HEK293 (cell line): Measurements from ENCODE around the gene SUPT3H.

ENCODE experiments used
- CTCF ChIA-PET: fragments of 350-600 bp; formaldehyde crosslinking; extraction: SDS; loops from one replicate; lab custom pipeline; 2021; ENCODE audit warnings: antibody characterized with exemption; lab: Yijun Ruan, JAX
- POLR2A ChIA-PET: fragments of 300-600 bp; formaldehyde crosslinking; extraction: SDS; loops from one replicate; lab custom pipeline; 2020; ENCODE audit warnings: antibody characterized with exemption, inconsistent platforms; lab: Yijun Ruan, JAX
- H3K27ac ChIP-seq: fragments of 200-500 bp; sonication (Bioruptor generic); 2 replicates; pipeline ENCODE4 v1.5.1; 2014; ENCODE audit warnings: low read depth, low read length, control low read depth, inconsistent platforms; ENCODE audit errors: extremely low read depth
- H3K36me3 ChIP-seq, 2 experiments: fragments of 200-500 bp in 1 of 2; sonication (Bioruptor generic) in 1 of 2; 1 replicate in 1 of 2; 2 replicates in 1 of 2; pipeline ENCODE4 v1.5.1; 2014 to 2017; ENCODE audit warnings: inconsistent platforms in 2 of 2, low read length in 2 of 2; ENCODE audit not compliant: control insufficient read depth in 2 of 2, insufficient read depth in 1 of 2
- H3K4me1 ChIP-seq: fragments of 200-500 bp; sonication (Bioruptor generic); 2 replicates; pipeline ENCODE4 v1.5.1; 2014; ENCODE audit warnings: mild to moderate bottlenecking, low read length, inconsistent platforms; ENCODE audit not compliant: control insufficient read depth, insufficient read depth
- H3K4me3 ChIP-seq: 2 replicates; pipeline ENCODE4 v1.5.1; 2011; ENCODE audit warnings: low read depth, mild to moderate bottlenecking, control low read depth, low read length, moderate library complexity
- H3K9me3 ChIP-seq: fragments of 200-500 bp; sonication (Bioruptor generic); 2 replicates; pipeline ENCODE4 v1.5.1; 2014; ENCODE audit warnings: low read depth, low read length, inconsistent platforms; ENCODE audit not compliant: control insufficient read depth, insufficient read depth
- BCL11A ChIP-seq: fragments of 450-650 bp; formaldehyde crosslinking; IDR thresholded peaks from 2 replicates; pipeline ENCODE4 v1.5.1; 2016; ENCODE audit warnings: low read depth, missing biosample characterization, missing genetic modification characterization
- BCL11B ChIP-seq: fragments of 450-650 bp; formaldehyde crosslinking; IDR thresholded peaks from 2 replicates; pipeline ENCODE4 v1.5.1; 2016; ENCODE audit warnings: low read depth, missing biosample characterization, missing genetic modification characterization
- HOXA7 ChIP-seq: sonication (generic); formaldehyde crosslinking; IDR thresholded peaks from 2 replicates; pipeline ENCODE4 v1.8.1; 2022; ENCODE audit warnings: missing genetic modification reagents, borderline replicate concordance
- HOXD13 ChIP-seq: sonication (generic); formaldehyde crosslinking; IDR thresholded peaks from 2 replicates; pipeline ENCODE4 v1.8.0; 2022; ENCODE audit warnings: missing genetic modification reagents, borderline replicate concordance
- KLF1 ChIP-seq: fragments of 450-650 bp; formaldehyde crosslinking; IDR thresholded peaks from 2 replicates; pipeline ENCODE4 v1.5.1; 2016; ENCODE audit warnings: missing biosample characterization, missing genetic modification characterization
- KLF17 ChIP-seq: fragments of 450-650 bp; formaldehyde crosslinking; IDR thresholded peaks from 2 replicates; pipeline ENCODE4 v1.5.1; 2016; ENCODE audit warnings: missing biosample characterization, missing genetic modification characterization
- KLF8 ChIP-seq: fragments of 450-650 bp; formaldehyde crosslinking; IDR thresholded peaks from 2 replicates; pipeline ENCODE4 v1.5.1; 2016; ENCODE audit warnings: missing biosample characterization, missing genetic modification characterization
- TRIM28 ChIP-seq: IDR thresholded peaks from 2 replicates; pipeline ENCODE4 v1.6.1; 2011; ENCODE audit warnings: low read length, control low read depth, borderline replicate concordance
- ZBTB10 ChIP-seq: fragments of 450-650 bp; formaldehyde crosslinking; IDR thresholded peaks from 2 replicates; pipeline ENCODE4 v1.5.1; 2016; ENCODE audit warnings: missing biosample characterization, missing genetic modification characterization
- ZBTB21 ChIP-seq: fragments of 450-650 bp; formaldehyde crosslinking; IDR thresholded peaks from 2 replicates; pipeline ENCODE4 v1.5.1; 2017; ENCODE audit warnings: missing biosample characterization, missing genetic modification characterization
- ZNF221 ChIP-seq: fragments of 450-650 bp; formaldehyde crosslinking; IDR thresholded peaks from 2 replicates; pipeline ENCODE4 v1.5.1; 2017; ENCODE audit warnings: missing biosample characterization, missing genetic modification characterization, borderline replicate concordance
- ZNF239 ChIP-seq: fragments of 450-650 bp; formaldehyde crosslinking; IDR thresholded peaks from 2 replicates; pipeline ENCODE4 v1.5.1; 2016; ENCODE audit warnings: missing biosample characterization, missing genetic modification characterization
- ZNF24 ChIP-seq: fragments of 450-650 bp; formaldehyde crosslinking; IDR thresholded peaks from 2 replicates; pipeline ENCODE4 v1.5.1; 2016; ENCODE audit warnings: missing biosample characterization, missing genetic modification characterization
- ZNF280D ChIP-seq: fragments of 450-650 bp; formaldehyde crosslinking; IDR thresholded peaks from 2 replicates; pipeline ENCODE4 v1.5.1; 2016; ENCODE audit warnings: missing biosample characterization, missing genetic modification characterization
- ZNF354C ChIP-seq: fragments of 450-650 bp; formaldehyde crosslinking; IDR thresholded peaks from 2 replicates; pipeline ENCODE4 v1.5.1; 2016; ENCODE audit warnings: missing biosample characterization, missing genetic modification characterization, low read depth, borderline replicate concordance
- ZNF398 ChIP-seq: fragments of 450-650 bp; formaldehyde crosslinking; IDR thresholded peaks from 2 replicates; pipeline ENCODE4 v1.5.1; 2017; ENCODE audit warnings: missing biosample characterization, missing genetic modification characterization
- ZNF518A ChIP-seq: fragments of 450-650 bp; formaldehyde crosslinking; conservative IDR thresholded peaks from 2 replicates; pipeline ENCODE4 v1.5.1; 2016; ENCODE audit warnings: low read depth, missing biosample characterization, missing genetic modification characterization
- ZNF549 ChIP-seq: fragments of 450-650 bp; IDR thresholded peaks from 2 replicates; pipeline ENCODE4 v1.5.1; 2018; ENCODE audit warnings: missing biosample characterization, missing genetic modification characterization, mild to moderate bottlenecking, inconsistent platforms, moderate library complexity
- ZNF600 ChIP-seq: fragments of 450-650 bp; formaldehyde crosslinking; IDR thresholded peaks from 2 replicates; pipeline ENCODE4 v1.5.1; 2016; ENCODE audit warnings: missing biosample characterization, missing genetic modification characterization
- ZNF626 ChIP-seq: fragments of 450-650 bp; sonication (Bioruptor Pico); formaldehyde crosslinking; IDR thresholded peaks from 2 replicates; pipeline ENCODE4 v1.5.1; 2018; ENCODE audit warnings: missing biosample characterization, missing genetic modification characterization, inconsistent platforms
- ZNF660 ChIP-seq: fragments of 450-650 bp; IDR thresholded peaks from 2 replicates; pipeline ENCODE4 v1.5.1; 2018; ENCODE audit warnings: missing biosample characterization, mild to moderate bottlenecking, missing genetic modification characterization
- ZNF747 ChIP-seq: fragments of 450-650 bp; formaldehyde crosslinking; IDR thresholded peaks from 2 replicates; pipeline ENCODE4 v1.5.1; 2016; ENCODE audit warnings: missing biosample characterization, missing genetic modification characterization
- ZNF768 ChIP-seq: fragments of 450-650 bp; formaldehyde crosslinking; IDR thresholded peaks from 2 replicates; pipeline ENCODE4 v1.5.1; 2018; ENCODE audit warnings: missing biosample characterization, mild to moderate bottlenecking, missing genetic modification characterization
- ZSCAN23 ChIP-seq: fragments of 450-650 bp; formaldehyde crosslinking; IDR thresholded peaks from 2 replicates; pipeline ENCODE4 v1.5.1; 2016; ENCODE audit warnings: missing biosample characterization, missing genetic modification characterization

SUPT3H gene

GRCh38 chr6:45192556-45192955 lies 185.2 kb downstream of the SUPT3H start:
- no peak for TF ChIP-seq ZBTB21
- TF ChIP-seq ZNF747 (tag by site-specific recombination), result no peak
- TF ChIP-seq KLF8 (tag by site-specific recombination), result no peak
- TF ChIP-seq ZBTB10, result no peak
- no peak for TF ChIP-seq ZNF398 (tag by site-specific recombination)
- no peak for TF ChIP-seq ZSCAN23 (tag by site-specific recombination)
- no peak for TF ChIP-seq ZNF24 (tag by site-specific recombination)
- TF ChIP-seq BCL11A (tag by site-specific recombination), result no peak
- TF ChIP-seq BCL11B (tag by site-specific recombination), result no peak
- no peak for TF ChIP-seq ZNF518A (tag by site-specific recombination)
- no peak for TF ChIP-seq ZNF549
- no peak for TF ChIP-seq HOXD13
- no peak for TF ChIP-seq ZNF600 (tag by site-specific recombination)
- TF ChIP-seq ZNF660 (tag by site-specific recombination), result no peak
- TF ChIP-seq ZNF626 (tag by site-specific recombination), result no peak
- no peak for TF ChIP-seq TRIM28
- no peak for TF ChIP-seq ZNF221 (tag by site-specific recombination)
- Histone ChIP-seq H3K4me1 (no peaks in the 10 kb centered on the region), H3K4me3 (no peak overlapping the region), H3K27ac (no peak overlapping the region), H3K9me3 (no peaks in the 10 kb centered on the region), H3K36me3 (no peaks in the 10 kb centered on the region)
- POLR2A ChIA-PET, result no interaction called here
- CTCF ChIA-PET, result interaction anchor here (1.0 to 1.1 kb wide), 2 partner anchors 22 to 537 kb away, joined by 5 to 6 read pairs; no protein-coding TSS in a partner anchor

GRCh38 chr6:45191414-45191813 lies 186.3 kb downstream of the SUPT3H start:
- Histone ChIP-seq H3K27ac (no peak overlapping the region), H3K36me3 (no peaks in the 10 kb centered on the region), H3K4me3 (no peak overlapping the region), H3K9me3 (no peaks in the 10 kb centered on the region), H3K4me1 (no peaks in the 10 kb centered on the region)
- POLR2A ChIA-PET, result no interaction called here
- CTCF ChIA-PET, result no interaction called here
- TF ChIP-seq ZNF354C (tag by site-specific recombination) (no peak), HOXA7 (CRISPR knock-in tag) (no peak), ZNF768 (tag by site-specific recombination) (no peak), KLF17 (tag by site-specific recombination) (no peak), KLF1 (tag by site-specific recombination) (no peak), ZNF239 (tag by site-specific recombination) (no peak), ZNF280D (no peak), ZNF747 (tag by site-specific recombination) (no peak)
